NK-92 (cell line): ENCODE measurements around the gene B3GALT5.

Experiments used
- DNase-seq: peaks from one replicate; lab custom pipeline; 2025; ENCODE audit not compliant: unreplicated experiment; lab: John Stamatoyannopoulos, UW

Gene B3GALT5

DNA sequence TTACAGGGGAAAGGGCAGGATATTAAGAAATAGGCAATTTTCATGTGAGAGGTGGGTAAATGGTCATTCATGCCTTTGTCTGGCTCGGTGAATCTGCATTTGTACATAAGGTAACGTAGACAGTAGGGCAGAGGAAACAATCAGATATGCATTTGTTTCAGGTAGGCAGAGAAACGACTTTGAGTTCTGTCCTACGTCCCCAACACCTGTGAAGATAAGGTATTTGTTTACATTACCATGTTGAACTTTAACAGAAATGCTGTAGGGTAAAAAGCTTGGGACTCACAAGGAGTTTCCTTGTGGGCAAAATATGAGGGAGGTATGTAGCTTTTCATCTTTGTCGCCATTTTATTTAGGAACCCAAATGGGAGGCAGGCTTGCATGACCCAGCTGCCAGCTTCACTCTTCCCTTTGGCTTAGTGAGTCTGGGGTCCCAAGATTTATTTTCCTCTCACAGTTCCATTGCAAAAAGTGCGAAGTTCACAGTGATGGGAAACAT, 31.4 kb downstream of the B3GALT5 start:
- DNase-seq = no peak

GRCh38 chr21:39645331-39645730, 32.6 kb downstream of the B3GALT5 start:
- no peak for DNase-seq

GRCh38 chr21:39647476-39647875, 34.7 kb downstream of the B3GALT5 start:
- DNase-seq = no peak

DNA sequence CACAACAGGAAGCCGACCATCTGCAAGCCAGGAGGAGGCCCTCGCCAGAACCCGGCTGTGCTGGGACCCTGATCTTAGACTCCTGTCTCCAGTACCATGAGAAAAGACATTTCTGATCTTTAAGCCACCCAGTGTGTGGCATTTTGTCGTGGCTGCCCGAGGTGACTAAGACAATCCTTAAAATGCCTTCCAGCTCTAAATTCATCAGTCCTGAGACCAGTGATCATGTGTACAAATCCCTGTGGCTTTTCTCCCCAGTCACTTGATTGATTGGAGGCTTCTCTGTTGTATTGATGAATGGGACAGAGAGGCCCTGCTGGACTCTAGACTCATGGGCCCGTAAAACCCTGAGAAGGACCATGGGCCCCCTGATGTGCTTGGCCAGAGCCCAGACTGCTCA, 36.1 kb downstream of the B3GALT5 start:
- no peak for DNase-seq

- no peak for DNase-seq
Measured at GRCh38 chr21:39649526-39649925, 36.8 kb downstream of the B3GALT5 start.

GRCh38 chr21:39650306-39650705, 37.6 kb downstream of the B3GALT5 start:
- no peak for DNase-seq

GRCh38 chr21:39650801-39651200, 38.1 kb downstream of the B3GALT5 start:
- DNase-seq = no peak

DNA sequence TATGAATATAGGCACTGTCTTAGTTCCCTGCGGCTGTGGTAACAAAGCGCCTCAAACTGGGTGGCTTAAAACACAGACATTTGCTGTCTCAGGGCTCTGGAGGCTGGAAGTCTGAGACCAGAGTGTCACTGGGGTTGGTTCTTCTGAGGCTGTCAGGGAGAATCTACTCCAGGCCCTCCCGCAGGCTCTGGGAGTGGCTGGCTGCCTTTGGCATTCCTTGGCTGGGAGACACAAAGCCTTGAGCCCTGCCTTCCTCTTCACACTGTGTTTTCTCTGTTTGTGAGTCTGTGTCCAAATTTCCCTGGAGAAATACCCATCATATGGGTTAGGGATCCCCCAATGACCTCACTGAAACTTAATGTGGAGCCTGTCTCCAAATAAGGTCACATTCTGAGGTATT, 38.5 kb downstream of the B3GALT5 start:
- no peak for DNase-seq

GRCh38 chr21:39654951-39655350, 42.2 kb downstream of the B3GALT5 start:
- no peak for DNase-seq

- no peak for DNase-seq
Measured at GRCh38 chr21:39655589-39655988, 42.8 kb downstream of the B3GALT5 start.

DNA sequence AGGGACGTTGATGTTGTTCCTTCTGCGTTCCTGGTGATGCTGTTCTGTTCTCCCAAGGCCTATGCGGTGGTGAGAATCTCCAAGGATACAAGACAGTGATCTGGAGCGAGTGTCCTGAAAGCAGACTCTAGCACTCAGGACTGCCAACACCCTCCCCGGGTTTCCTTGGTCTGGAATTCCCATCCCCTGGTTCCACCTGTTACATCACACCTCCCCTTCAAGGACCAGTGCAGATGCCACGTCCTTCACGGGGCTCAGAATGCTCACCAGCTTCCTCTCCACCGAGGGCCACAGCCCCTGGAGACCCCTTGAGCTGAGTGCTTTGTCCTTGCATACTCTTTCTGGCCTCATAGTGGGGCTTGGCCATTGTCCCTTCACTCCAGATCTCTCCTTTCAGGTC, 43.5 kb downstream of the B3GALT5 start:
- no peak for DNase-seq

GRCh38 chr21:39657091-39657689, 44.5 kb downstream of the B3GALT5 start:
- no peak for DNase-seq

DNA sequence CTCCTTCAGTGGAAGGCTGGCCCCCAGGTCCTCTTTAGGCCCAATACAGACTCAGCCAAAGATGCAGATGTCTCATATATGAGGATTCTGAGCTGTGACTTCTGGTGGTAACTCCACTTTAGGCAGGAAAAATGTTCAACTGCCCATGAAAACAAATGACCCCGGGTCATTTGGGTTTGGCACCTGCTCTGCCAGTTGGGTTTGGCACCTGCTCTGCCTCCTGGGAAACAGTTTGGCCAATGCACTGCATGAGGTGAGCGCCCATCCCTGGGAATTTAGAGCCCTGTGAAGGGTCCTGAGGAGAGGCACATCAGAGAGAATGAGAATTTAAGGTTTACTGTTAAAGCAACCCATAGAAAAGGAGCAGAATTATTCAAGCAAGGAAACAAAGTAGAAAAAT, 45.3 kb downstream of the B3GALT5 start:
- DNase-seq = no peak

DNA sequence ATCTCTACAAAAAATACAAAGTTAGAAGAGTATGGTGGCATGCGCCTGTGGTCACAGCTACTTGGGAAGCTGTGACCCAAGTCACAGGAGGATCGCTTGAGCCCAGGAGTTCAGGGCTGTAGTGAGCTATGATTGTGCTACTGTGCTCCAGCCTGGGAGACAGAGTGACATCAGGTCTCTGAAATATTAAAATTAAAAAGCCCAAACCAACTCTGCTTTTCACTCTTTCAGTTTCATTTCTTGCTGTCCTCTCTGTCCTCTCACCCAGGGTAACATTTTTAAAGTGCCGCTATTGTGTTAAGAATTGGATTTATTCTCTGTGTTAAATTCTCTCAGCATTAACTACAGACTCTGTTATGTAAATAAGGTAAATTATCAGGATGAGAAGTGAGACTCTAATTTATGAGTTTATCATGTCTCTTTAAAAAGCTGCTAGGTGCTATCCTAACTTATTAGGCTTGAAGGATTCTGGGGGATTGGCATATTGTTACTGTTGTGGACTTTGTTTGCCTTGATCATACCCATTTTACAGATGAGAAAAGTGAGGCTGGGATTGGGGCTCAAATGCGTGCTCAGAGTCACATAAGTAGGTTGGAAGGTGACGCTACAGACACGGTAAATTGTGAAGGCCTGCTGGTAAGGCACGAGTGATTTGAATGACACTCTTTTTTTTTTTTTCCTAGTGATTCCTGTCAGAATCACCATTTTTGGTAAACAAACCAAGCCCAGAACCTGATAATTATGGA, 46.5 kb downstream of the B3GALT5 start:
- DNase-seq = no peak

- DNase-seq = no peak
Measured at GRCh38 chr21:39660191-39660980, 47.6 kb downstream of the B3GALT5 start.

- DNase-seq = no peak
Measured at GRCh38 chr21:39661121-39661520, 48.4 kb downstream of the B3GALT5 start.

DNA sequence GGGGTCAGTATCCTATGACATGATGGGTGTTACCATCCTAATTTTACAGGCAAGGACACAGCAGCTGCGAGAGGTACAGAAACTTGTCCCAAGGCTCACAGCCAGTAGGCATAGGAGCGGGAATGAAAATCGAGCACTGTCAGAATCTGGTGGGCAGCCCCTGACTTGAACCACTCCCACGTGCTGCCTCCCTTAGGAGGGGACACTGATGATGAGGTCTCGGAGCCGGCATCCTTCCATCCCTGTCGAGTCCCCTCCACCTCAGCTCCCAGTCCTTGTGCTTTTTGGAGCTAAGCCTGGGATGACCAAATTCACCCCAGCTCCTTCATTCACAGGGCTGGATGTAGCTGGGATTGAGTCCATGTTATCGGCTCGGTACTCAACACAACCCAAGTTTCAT, 49.0 kb downstream of the B3GALT5 start:
- no peak for DNase-seq

GRCh38 chr21:39662411-39662953, 49.7 kb downstream of the B3GALT5 start:
- DNase-seq = no peak

DNA sequence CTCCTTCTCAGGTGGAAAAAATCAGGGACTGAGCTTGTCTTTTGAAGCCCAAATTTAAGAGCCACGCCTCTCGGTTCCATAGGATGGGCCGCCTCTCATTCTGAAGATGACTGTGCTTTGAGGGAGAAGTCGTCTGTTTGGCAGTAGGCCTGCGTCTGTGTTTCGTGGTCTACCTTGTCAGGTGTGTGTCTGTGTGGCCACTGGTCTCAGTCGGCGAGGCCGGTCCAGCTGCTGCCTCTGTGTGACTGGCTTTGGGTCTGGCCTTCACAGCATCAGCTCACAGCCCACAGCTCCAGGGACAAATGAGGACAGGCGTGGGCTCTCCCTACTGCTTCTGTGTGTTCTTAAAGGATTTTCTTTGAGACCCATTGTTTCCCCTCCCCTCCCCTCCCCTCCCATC, 50.3 kb downstream of the B3GALT5 start:
- no peak for DNase-seq

- no peak for DNase-seq
Measured at GRCh38 chr21:39663742-39664492, 51.2 kb downstream of the B3GALT5 start.

GRCh38 chr21:39664586-39664985, 51.8 kb downstream of the B3GALT5 start:
- DNase-seq = no peak
